Middle frontal gyrus (tissue), 1 donor: Measurements from ENCODE around the gene ANK2.
"Not testable (repeated sequence)": the region's sequence is repeated elsewhere in the genome, so short reads cannot be mapped to it uniquely, and the experiment has no call there.

ENCODE experiments used
- DNase-seq: peaks from one replicate; pipeline ENCODE4 v3.0.0-alpha.2; 2015; ENCODE audit warnings: low spot score; ENCODE audit errors: extremely low spot score

Gene ANK2

GRCh38 chr4:113147498-113148111 lies 98.2 kb downstream of the ANK2 start:
- DNase-seq, result no peak

DNA sequence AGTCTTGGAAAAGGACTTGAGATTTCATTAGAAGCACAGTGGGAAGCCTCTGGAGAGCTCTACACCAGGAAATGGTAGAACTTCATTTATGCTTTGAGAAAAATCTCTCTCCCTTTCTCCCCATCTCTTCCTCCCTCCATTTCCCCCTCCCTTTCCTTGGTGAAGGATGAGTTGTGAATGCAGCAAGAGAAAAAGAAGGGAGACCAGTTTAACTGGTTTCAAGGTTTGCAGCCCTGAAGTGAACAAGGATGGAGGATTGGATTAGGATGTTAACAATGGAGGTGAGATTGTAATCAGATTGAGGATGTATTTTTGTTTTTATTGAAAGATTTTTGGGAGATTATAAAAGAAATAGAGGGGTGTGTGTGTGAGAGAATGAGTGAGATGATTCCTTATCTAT lies 99.5 kb downstream of the ANK2 start:
- DNase-seq, result no peak

- no peak for DNase-seq
Observed at GRCh38 chr4:113153529-113154101, 104.2 kb downstream of the ANK2 start.

DNA sequence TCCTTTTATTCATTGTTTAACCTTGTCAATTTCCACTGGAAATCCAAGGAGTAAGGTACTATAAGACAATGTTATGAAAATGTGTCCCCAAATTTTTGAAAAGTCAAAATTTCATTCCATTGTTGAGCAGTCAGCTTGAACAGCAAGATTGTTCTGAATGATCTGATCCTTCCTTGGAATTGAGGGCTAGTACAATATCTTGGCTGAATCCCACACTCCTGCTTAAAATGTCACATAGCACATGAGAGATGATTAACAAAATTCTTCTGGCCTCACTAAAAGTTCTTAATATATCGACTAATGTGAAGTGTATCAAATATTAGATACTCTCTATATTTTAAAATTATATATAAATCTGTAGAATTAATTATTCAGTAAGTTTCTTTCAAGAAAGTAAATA lies 104.8 kb downstream of the ANK2 start:
- DNase-seq, result no peak

GRCh38 chr4:113157086-113157857 lies 107.8 kb downstream of the ANK2 start:
- no peak for DNase-seq

- no peak for DNase-seq
Observed at GRCh38 chr4:113159942-113160545, 110.6 kb downstream of the ANK2 start.

DNA sequence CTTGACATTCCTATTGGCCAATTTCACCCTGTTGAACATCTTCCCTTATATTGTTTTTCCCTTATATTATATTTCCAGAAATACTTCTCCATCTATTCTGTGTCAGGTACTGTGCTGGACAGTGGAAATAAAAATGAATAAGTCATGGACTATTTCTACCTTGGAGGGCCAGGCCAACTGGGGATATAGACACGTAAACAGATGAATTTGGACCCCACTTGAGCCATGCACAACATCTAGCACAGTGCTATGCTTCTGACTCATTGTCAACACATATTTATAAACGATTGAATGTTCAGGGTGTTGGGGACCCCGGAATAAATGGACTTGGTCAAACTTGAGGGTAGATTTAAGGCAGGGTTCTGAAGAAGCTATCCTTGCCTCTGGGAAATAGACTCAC lies 111.1 kb downstream of the ANK2 start:
- DNase-seq, result no peak

DNA sequence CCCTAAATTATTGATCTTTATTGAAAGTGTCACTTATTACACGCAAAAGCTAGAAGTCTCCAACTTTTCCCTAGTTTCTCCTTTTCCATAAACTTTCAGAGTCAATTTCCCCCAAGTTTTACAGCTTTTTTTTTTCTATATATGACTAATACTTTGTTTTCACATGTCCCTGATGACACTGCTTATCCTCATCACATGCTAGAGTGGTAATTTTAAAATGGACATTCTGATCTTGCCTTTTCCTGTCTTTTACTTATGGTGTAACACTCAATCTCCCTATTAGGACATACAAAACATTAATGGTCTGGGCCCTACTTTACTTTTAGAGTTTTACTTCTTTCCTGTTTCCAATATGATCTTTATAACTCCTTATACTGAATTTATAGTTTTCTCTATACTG lies 112.6 kb downstream of the ANK2 start:
- no peak for DNase-seq

DNA sequence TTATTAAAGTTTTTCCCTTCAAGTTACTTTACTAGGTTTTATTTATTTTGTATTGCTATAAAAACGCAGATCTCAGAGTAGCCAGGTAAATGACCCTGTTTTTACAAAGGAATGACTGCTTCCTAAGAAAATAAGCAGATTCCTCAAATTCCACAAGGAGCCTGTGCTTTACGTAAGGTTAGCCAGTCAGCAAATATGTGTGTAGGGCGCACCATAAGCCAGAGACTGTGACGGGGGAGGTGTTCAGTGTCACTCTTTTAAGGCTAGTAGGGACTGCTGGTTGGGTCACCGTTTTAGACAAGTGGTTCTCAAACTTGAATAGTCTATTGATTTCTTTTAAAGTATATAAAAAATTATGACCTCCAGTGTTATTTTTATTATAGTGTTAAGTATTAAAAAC lies 119.9 kb downstream of the ANK2 start:
- no peak for DNase-seq

DNA sequence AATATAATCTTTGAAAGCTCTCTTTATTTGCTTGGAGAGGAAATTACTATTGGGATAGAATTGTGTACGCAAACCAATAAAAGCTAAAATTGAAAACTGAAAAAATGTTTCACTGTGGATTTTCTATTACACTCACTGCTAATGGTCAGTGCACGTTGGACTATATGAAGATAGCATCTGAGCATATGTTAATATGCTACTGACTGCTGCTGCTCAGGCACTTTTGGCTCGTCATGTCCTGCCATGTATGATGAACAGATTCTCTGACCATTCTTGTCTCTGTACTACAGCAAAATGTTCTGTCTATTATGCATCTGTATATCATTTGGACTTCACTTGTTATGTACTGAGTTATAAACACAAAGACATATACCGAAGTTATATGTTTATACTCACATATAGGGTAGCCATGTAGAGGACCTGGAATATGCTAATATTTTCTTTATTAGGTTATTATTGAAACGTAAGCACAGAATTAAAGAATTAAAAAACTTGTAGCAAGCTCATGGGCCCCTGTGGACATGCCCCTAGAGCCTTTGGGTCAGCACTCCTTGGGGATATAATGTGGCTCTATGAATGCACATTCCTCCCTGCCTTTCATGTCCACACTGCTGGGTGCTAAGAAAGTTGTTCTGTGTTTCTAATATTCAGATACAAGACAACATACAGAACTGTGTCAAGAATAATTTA lies 120.8 kb downstream of the ANK2 start:
- DNase-seq, result no peak

DNA sequence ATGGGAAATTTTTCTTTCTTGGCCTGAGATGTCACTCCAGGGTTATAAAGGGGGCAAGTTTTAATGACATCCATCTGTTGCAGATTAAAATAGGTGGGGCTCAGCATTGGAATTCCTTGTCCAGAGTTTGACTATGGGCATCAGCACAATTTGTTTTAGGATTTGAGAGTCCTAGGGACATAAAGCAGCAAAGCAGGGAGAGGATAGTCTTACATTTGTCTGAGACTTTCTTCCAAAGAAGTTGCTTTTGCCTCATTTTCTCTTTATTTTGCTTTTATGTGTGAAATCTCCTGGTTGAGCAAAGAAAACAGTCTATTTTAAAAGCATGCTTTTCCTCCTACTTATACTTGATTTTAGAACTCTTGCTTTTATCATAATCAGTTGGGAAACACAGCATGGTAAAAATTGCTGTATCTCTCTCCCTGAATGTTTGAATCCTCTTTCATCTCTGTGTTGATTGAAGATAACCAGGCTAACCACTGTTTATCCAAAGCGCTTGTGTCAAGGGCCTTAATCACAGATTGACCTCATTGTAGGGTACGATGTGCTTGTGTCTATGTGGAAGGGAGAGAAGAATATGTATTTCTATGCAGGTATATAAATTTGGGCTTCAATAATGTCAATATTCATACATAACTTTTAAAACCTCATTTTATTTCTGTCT lies 121.5 kb downstream of the ANK2 start:
- DNase-seq, result no peak

DNA sequence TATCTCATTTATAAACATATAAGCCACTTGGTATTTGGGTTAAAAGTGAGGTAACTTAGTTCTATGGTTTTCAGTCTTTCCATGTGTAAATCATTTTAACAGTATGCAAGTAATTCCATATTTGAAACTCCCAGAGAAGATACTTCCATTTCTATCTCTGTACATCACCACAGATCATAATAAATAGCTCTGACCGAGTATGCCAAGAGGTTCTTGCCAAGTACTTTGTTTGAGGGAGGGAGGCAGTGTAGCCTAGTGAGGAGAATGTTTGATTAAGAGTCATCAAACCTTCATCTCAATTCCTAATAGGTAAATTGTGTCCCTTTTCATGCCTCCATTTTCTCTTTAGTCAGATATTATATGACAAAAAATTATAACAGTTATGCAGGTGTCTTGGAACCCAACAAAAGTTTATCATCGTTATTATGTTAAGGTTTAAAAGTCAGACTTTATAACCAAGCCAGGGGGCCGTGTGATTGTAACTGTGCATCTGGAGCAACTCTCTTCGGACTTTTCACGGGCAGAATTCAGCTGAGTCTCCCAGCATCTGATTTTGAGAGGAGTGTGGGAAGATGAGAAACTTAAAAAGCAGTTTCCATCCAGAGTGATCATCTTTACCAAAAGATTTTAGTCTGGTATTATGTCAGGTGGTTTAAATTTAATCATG lies 123.8 kb downstream of the ANK2 start:
- no peak for DNase-seq

DNA sequence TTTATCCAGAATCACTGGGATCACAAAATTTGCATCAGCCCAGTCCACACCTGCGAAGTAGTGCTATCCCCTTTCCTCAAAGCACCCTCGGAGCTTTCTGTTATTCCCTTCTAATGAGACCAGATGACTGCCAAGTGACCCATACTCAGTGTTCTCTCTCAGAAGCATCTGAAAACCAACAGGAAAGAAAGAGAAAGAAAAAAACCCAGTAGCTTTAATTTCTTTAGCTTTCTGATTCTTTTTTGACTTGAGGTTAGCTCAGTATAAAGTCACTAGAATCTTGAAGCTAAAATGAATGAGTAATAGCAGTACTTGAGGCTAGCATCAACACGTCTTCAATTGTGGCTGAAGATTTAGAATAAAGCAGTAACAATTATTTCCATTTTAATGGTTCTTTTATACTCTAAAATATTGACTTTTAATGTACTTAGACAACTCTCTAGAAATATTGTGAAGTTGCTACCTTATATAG lies 124.4 kb downstream of the ANK2 start:
- no peak for DNase-seq

DNA sequence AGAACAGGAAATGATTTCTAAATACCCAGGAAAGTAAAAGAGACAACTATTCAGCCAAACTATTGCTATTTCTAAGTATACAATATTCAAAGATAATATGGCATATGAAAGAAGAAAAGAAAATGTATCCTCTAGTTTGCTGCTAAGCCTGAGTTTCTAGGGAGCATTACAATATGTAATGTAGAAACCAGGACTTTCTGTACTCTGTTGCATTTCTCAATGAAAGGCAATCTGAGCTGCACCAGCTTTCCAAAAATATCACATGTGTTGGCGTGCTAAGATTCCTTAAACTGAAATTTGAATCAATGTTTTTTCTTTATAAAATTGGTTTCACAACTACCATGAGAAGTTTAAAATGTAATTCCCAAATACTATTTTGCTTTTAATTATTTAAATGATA lies 129.6 kb downstream of the ANK2 start:
- DNase-seq, result peak; percentile 61

DNA sequence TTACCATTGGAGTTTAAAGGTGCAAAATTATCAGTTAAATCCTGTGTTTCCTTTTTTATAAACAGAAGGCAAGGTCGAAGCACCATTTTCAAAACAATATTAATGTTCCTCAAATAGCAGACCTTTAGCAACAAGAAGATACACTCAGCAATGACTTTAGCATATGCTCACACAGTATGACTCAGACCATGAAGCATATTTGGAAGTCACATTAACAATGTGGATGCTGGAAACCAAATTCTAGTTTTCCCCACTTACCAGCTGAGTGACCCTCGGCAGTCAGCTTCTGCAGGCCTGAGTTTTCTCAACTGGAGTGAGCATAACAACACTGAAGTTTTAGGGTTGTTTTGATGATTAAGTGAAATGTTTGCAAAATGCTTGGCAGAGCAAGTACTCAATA lies 130.5 kb downstream of the ANK2 start:
- DNase-seq, result no peak

- DNase-seq, result no peak
Observed at GRCh38 chr4:113181289-113182007, 132.0 kb downstream of the ANK2 start.

- DNase-seq, result no peak
Observed at GRCh38 chr4:113183032-113183605, 133.7 kb downstream of the ANK2 start.

- DNase-seq, result not testable (repeated sequence)
Observed at GRCh38 chr4:113186220-113186619, 136.8 kb downstream of the ANK2 start.

DNA sequence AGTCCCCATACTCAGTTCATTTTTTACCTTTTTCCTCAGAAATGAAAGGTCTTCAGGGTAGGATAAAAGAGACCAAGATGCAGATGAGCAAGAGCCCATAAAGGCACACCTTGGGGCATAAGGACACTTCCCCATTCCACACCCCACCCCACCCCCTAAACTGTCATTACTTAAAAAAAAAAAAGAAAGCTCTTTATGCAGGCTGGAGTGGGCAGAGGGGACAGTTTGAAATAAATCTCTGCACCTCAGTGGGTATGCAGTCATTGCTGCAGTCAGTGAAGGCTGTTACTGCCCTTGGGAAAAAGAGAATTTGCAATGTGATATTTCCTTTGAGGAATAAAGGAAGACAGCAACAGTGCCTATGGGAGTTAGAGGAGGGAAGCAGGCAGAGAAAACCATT lies 137.5 kb downstream of the ANK2 start:
- no peak for DNase-seq

GRCh38 chr4:113187358-113187757 lies 137.9 kb downstream of the ANK2 start:
- DNase-seq, result no peak
